Spleen (tissue), 11 donors: Measurements from ENCODE around the gene ARSK. TPM values are rescaled to one million over a fixed set of nuclear protein-coding genes. Genes with fewer than 3 reads are reported as not detected.

ENCODE experiments used
- DNase-seq: peaks from one replicate; pipeline ENCODE4 v3.0.0-alpha.2; 2020
- H3K27ac ChIP-seq, 8 donors: fragments of 200-600 bp; sonication (generic) in 7 of 8; 1 replicate in 4 of 8; 2 replicates in 4 of 8; pipeline versions ENCODE4 v1.5.0 to v1.8.0; 2016 to 2021; ENCODE audit warnings: inconsistent platforms in 4 of 8, mild to moderate bottlenecking in 4 of 8, moderate library complexity in 1 of 8
- H3K27me3 ChIP-seq, 7 donors: fragments of 200-600 bp; sonication (generic) in 6 of 7; replicated peaks in 1 of 7; 1 replicate in 4 of 7; 2 replicates in 3 of 7; pipeline versions ENCODE4 v1.5.0 to v1.8.0; 2016 to 2021; ENCODE audit warnings: inconsistent platforms in 3 of 7, mild to moderate bottlenecking in 1 of 7
- H3K36me3 ChIP-seq, 6 donors: fragments of 200-600 bp; sonication (generic) in 5 of 6; 1 replicate in 4 of 6; 2 replicates in 2 of 6; pipeline versions ENCODE4 v1.5.0 to v1.8.0; 2016 to 2021; ENCODE audit warnings: inconsistent platforms in 2 of 6
- H3K4me1 ChIP-seq, 6 donors: fragments of 200-600 bp; sonication (generic) in 5 of 6; 1 replicate in 3 of 6; 2 replicates in 3 of 6; pipeline versions ENCODE4 v1.5.0 to v1.8.0; 2016 to 2021; ENCODE audit warnings: inconsistent platforms in 3 of 6
- H3K4me3 ChIP-seq, 8 donors: fragments of 200-600 bp; sonication (generic) in 7 of 8; 1 replicate in 4 of 8; 2 replicates in 4 of 8; pipeline versions ENCODE4 v1.5.0 to v1.8.0; 2016 to 2021; ENCODE audit warnings: inconsistent platforms in 4 of 8, mild to moderate bottlenecking in 4 of 8, moderate library complexity in 2 of 8
- H3K9me3 ChIP-seq, 8 donors: fragments of 200-600 bp; sonication (generic) in 7 of 8; 1 replicate in 4 of 8; 2 replicates in 4 of 8; pipeline versions ENCODE4 v1.5.0 to v1.8.0; 2016 to 2021; ENCODE audit warnings: inconsistent platforms in 4 of 8
- CTCF ChIP-seq, 11 experiments: fragments of 200-600 bp in 7 of 11; fragments of 450-650 bp in 4 of 11; sonication (generic) in 4 of 11; IDR thresholded peaks in 8 of 11; conservative IDR thresholded peaks in 3 of 11; 1 replicate in 7 of 11; 2 replicates in 4 of 11; pipeline versions ENCODE4 v1.4.0 to v1.8.0; 2016 to 2021; ENCODE audit warnings: antibody characterized with exemption in 11 of 11, inconsistent platforms in 4 of 11, mild to moderate bottlenecking in 1 of 11
- POLR2A ChIP-seq, 3 donors: fragments of 450-650 bp; IDR thresholded peaks; one replicate each; pipeline ENCODE4 v1.5.1; 2017; ENCODE audit warnings: antibody characterized with exemption in 3 of 3, mild to moderate bottlenecking in 1 of 3
- POLR2AphosphoS5 ChIP-seq, 3 donors: sonication (generic); formaldehyde crosslinking; IDR thresholded peaks; one replicate each; pipeline ENCODE4 v1.5.1; 2017; ENCODE audit warnings: antibody characterized with exemption in 3 of 3
- WGBS, 5 donors: extraction: QIAGEN DNeasy Blood & Tissue Kit in 3 of 5; methylation state at CpG; one replicate each; pipeline versions ENCODE4 v1.1.5 to v1.1.7; 2013 to 2018; 5-methylcytosine and 5-hydroxymethylcytosine counted together
- intact Hi-C: fragments of 100-400 bp; cut with DNase I; formaldehyde crosslinking; loops from one replicate; pipeline ENCODE4 v1.15.0; 2023; ENCODE audit warnings: low total_unique reads
- polyA plus RNA-seq, 3 donors: library from polyadenylated mRNA; stranded (reverse); fragments of 200-250 nt; gene quantifications; one replicate each; pipeline ENCODE4 v1.2.1, GENCODE V29; 2013
- total RNA-seq, 7 donors: library from RNA; depleted of rRNA in 3 of 7; stranded (reverse); fragments of >200 nt in 3 of 7; fragmentation: NEBNext Ultra II Directional in 4 of 7; extraction: Animal tissue kit (Norgen Biotek cat#: 25700) in 4 of 7; gene quantifications; one replicate each; pipeline versions ENCODE4 v1.1.0 to v1.2.1, GENCODE V29; 2016 to 2021
- donor health status: healthy with polysubstance abuse.
- donor health status: DM: no; HTN: no; CAD: no; lungs with moderate emphysema.
- donor health status: DM: no; HTN: no; CAD: no.
- donor health status: Bipolar disorder and iron deficiency.
- donor health status: healthy.
- donor health status: DM: no; HTN: no; CAD: no.
- donor health status: DM: yes; HTN: yes; CAD: no.

Gene ARSK
- total and polyA plus RNA-seq, 10 donors: 1.6 to 7.9 (median 3.2) TPM

- DNase-seq: no peak
- Histone ChIP-seq H3K4me3 (no peak overlapping the region), H3K36me3 (peaks cover 0 to 38% (median 2%) of the 10 kb centered on the region in 6 donors), H3K9me3 (no peaks in the 10 kb centered on the region), H3K4me1 (no peaks in the 10 kb centered on the region), H3K27ac (no peak overlapping the region), H3K27me3 (no peaks in the 10 kb centered on the region)
- 81 to 88% (median 84%) methylated on average over 4 of the region's 4 CpGs for WGBS, 5 donors
- intact Hi-C loops: no loop called here
- TF ChIP-seq POLR2A (IDR thresholded peaks at IDR 0.05): no peak
- no peak for TF ChIP-seq CTCF (IDR thresholded peaks at IDR 0.05 in 8 of 11, conservative IDR thresholded peaks at IDR 0.05 in 3 of 11)
- TF ChIP-seq POLR2AphosphoS5 (IDR thresholded peaks at IDR 0.05): no peak
Measured at GRCh38 chr5:95564450-95564849, 9.5 kb downstream of the ARSK start.

GRCh38 chr5:95565280-95565920, 10.5 kb downstream of the ARSK start:
- intact Hi-C loops: no loop called here
- Histone ChIP-seq H3K4me1 (no peaks in the 10 kb centered on the region), H3K9me3 (no peaks in the 10 kb centered on the region), H3K27ac (no peak overlapping the region), H3K27me3 (no peaks in the 10 kb centered on the region), H3K36me3 (peaks cover 0 to 46% (median 2%) of the 10 kb centered on the region in 6 donors), H3K4me3 (no peak overlapping the region)
- TF ChIP-seq POLR2AphosphoS5 (IDR thresholded peaks at IDR 0.05) (no peak), CTCF (IDR thresholded peaks at IDR 0.05 in 8 of 11, conservative IDR thresholded peaks at IDR 0.05 in 3 of 11) (no peak), POLR2A (IDR thresholded peaks at IDR 0.05) (no peak)
- no peak for DNase-seq
- WGBS, 5 donors: 88 to 93% (median 93%) methylated on average over 4 of the region's 4 CpGs

GRCh38 chr5:95572016-95572415, 17.1 kb downstream of the ARSK start:
- Histone ChIP-seq H3K27me3 (no peaks in the 10 kb centered on the region), H3K27ac (no peak overlapping the region), H3K9me3 (peaks cover 0 to 8% (median 2%) of the 10 kb centered on the region in 8 donors), H3K36me3 (peaks cover 0 to 65% (median 2%) of the 10 kb centered on the region in 6 donors), H3K4me1 (no peaks in the 10 kb centered on the region), H3K4me3 (no peak overlapping the region)
- WGBS, 5 donors: 94 to 99% (median 96%) methylated on average over 2 of the region's 2 CpGs
- DNase-seq: no peak
- no peak for TF ChIP-seq CTCF (IDR thresholded peaks at IDR 0.05 in 8 of 11, conservative IDR thresholded peaks at IDR 0.05 in 3 of 11)
- no peak for TF ChIP-seq POLR2AphosphoS5 (IDR thresholded peaks at IDR 0.05)
- intact Hi-C loops: no loop called here

- TF ChIP-seq POLR2A (IDR thresholded peaks at IDR 0.05): no peak
- TF ChIP-seq CTCF (IDR thresholded peaks at IDR 0.05 in 8 of 11, conservative IDR thresholded peaks at IDR 0.05 in 3 of 11): no peak
- no peak for TF ChIP-seq POLR2AphosphoS5 (IDR thresholded peaks at IDR 0.05)
- DNase-seq: no peak
- no peak overlapping the region for H3K27ac ChIP-seq
- H3K4me3 ChIP-seq: no peak overlapping the region
- H3K27me3 ChIP-seq: no peaks in the 10 kb centered on the region
- peaks cover 0 to 18% (median 0%) of the 10 kb centered on the region in 6 donors for H3K36me3 ChIP-seq
- 91 to 99% (median 96%) methylated on average over 2 of the region's 2 CpGs for WGBS, 5 donors
- intact Hi-C loops: no loop called here
- no peaks in the 10 kb centered on the region for H3K9me3 ChIP-seq
- no peaks in the 10 kb centered on the region for H3K4me1 ChIP-seq
Measured at GRCh38 chr5:95581576-95581975, 26.7 kb downstream of the ARSK start.
